NCI-H1436 (cell line): ENCODE data around the gene LKAAEAR1.
"Not testable (repeated sequence)": the region's sequence is repeated elsewhere in the genome, so short reads cannot be mapped to it uniquely, and the experiment has no call there.

Experiments used
- DNase-seq: peaks from one replicate; lab custom pipeline; 2025; lab: John Stamatoyannopoulos, UW

LKAAEAR1 gene

GRCh38 chr20:64098471-64099013 lies 14.3 kb upstream of the LKAAEAR1 start:
- DNase-seq: no peak

- DNase-seq: no peak
These were observed 12.3 kb upstream of the LKAAEAR1 start for GRCh38 chr20:64096535-64096934.

GRCh38 chr20:64095927-64096326 lies 11.7 kb upstream of the LKAAEAR1 start:
- DNase-seq: no peak

GRCh38 chr20:64095455-64095854 lies 11.3 kb upstream of the LKAAEAR1 start:
- DNase-seq: no peak

- DNase-seq: no peak
These were observed 8.9 kb upstream of the LKAAEAR1 start for GRCh38 chr20:64093013-64093503.

- DNase-seq: no peak
These were observed 8.2 kb upstream of the LKAAEAR1 start for GRCh38 chr20:64092258-64093012.

GRCh38 chr20:64091770-64092169 lies 7.6 kb upstream of the LKAAEAR1 start:
- DNase-seq: no peak

- no peak for DNase-seq
These were observed 7.1 kb upstream of the LKAAEAR1 start for GRCh38 chr20:64091340-64091739.

- DNase-seq: peak; percentile 67
These were observed 6.0 kb upstream of the LKAAEAR1 start for GRCh38 chr20:64090165-64090564.

GRCh38 chr20:64088586-64088985 lies 4.4 kb upstream of the LKAAEAR1 start:
- not testable (repeated sequence) for DNase-seq

- not testable (repeated sequence) for DNase-seq
These were observed 3.1 kb upstream of the LKAAEAR1 start for GRCh38 chr20:64087226-64087825.

GRCh38 chr20:64086801-64087200 lies 2.6 kb upstream of the LKAAEAR1 start:
- DNase-seq: no peak

- no peak for DNase-seq
These were observed 521 bp upstream of the LKAAEAR1 start for GRCh38 chr20:64084685-64085152.

GRCh38 chr20:64083378-64083803 lies 807 bp downstream of the LKAAEAR1 start:
- peak; percentile 84 for DNase-seq

GRCh38 chr20:64082820-64083377 lies 1.3 kb downstream of the LKAAEAR1 start:
- DNase-seq: no peak

GRCh38 chr20:64082126-64082731 lies 2.0 kb downstream of the LKAAEAR1 start:
- no peak for DNase-seq

GRCh38 chr20:64081624-64081964 lies 2.6 kb downstream of the LKAAEAR1 start:
- no peak for DNase-seq

GRCh38 chr20:64080813-64081623 lies 3.2 kb downstream of the LKAAEAR1 start:
- DNase-seq: no peak

GRCh38 chr20:64080013-64080812 lies 4.0 kb downstream of the LKAAEAR1 start, which contains the start of gene OPRL1:
Gene OPRL1 (plus strand): TSS chr20:64080082. CDS start chr20:64092721, 12,639 bp downstream.
- DNase-seq: no peak

- DNase-seq: peak; percentile 56
These were observed 4.8 kb downstream of the LKAAEAR1 start, which contains the start of gene RGS19 for GRCh38 chr20:64079273-64080012. Gene RGS19 (minus strand): TSS chr20:64079518. CDS start chr20:64076886, 2,632 bp downstream.
